ENCODE results near the gene PDIK1L. TPM values are rescaled to one million over a fixed set of nuclear protein-coding genes. Genes with fewer than 3 reads are reported as not detected.

PDIK1L gene
- total and polyA plus RNA-seq, 2 of the 8 experiments (the other 6 are each of a cell fraction or from before 2014, with no cell fraction given): 0.95 to 4.5 TPM

- TF ChIP-seq USF2 (IDR thresholded peaks at IDR 0.05; ENCODE audit: low read length) (no peak), SUZ12 (IDR thresholded peaks at IDR 0.05; ENCODE audit: low read length) (no peak), BCL11A (IDR thresholded peaks at IDR 0.05; ENCODE audit: low read depth in 2 of 2, low read length in 2 of 2) (no peak), BACH1 (IDR thresholded peaks at IDR 0.05; ENCODE audit: low read length) (no peak), BRCA1 (IDR thresholded peaks at IDR 0.05; ENCODE audit: low read depth, low read length) (no peak), RBBP5 (IDR thresholded peaks at IDR 0.05; ENCODE audit: borderline replicate concordance, low read depth, low read length) (no peak), SAP30 (IDR thresholded peaks at IDR 0.05; ENCODE audit: insufficient read depth, insufficient replicate concordance, low read length) (no peak), KDM1A (IDR thresholded peaks at IDR 0.05; ENCODE audit: borderline replicate concordance, low read length) (no peak), ASH2L (IDR thresholded peaks at IDR 0.05; ENCODE audit: low read length) (no peak), NANOG (IDR thresholded peaks at IDR 0.05; ENCODE audit: insufficient read depth, low read depth, low read length, poor library complexity, severe bottlenecking) (no peak), SP2 (IDR thresholded peaks at IDR 0.05; ENCODE audit: low read length) (no peak)
Observed at GRCh38 chr1:26160527-26161414, 49.1 kb downstream of the PDIK1L start (continued).
